Skeletal muscle satellite cell (primary cell): ENCODE measurements around the gene FRMPD4.
"Not testable (repeated sequence)": the region's sequence is repeated elsewhere in the genome, so short reads cannot be mapped to it uniquely, and the experiment has no call there.

Experiments
- H3K27me3 ChIP-seq: 2 replicates; pipeline ENCODE4 v1.7.0; 2013; ENCODE audit warnings: low read length; ENCODE audit not compliant: control insufficient read depth, insufficient read depth
- H3K36me3 ChIP-seq: 2 replicates; pipeline ENCODE4 v1.7.0; 2013; ENCODE audit warnings: mild to moderate bottlenecking, control low read depth, low read length; ENCODE audit not compliant: insufficient read depth
- H3K4me1 ChIP-seq: 2 replicates; pipeline ENCODE4 v1.7.0; 2013; ENCODE audit warnings: low read length; ENCODE audit not compliant: control insufficient read depth, insufficient read depth
- H3K4me2 ChIP-seq: 2 replicates; pipeline ENCODE4 v1.7.0; 2013; ENCODE audit warnings: mild to moderate bottlenecking, low read length
- H3K4me3 ChIP-seq: 2 replicates; pipeline ENCODE4 v1.7.0; 2013; ENCODE audit warnings: low read length
- H3K9ac ChIP-seq: 2 replicates; pipeline ENCODE4 v1.7.0; 2013; ENCODE audit warnings: mild to moderate bottlenecking, low read depth, low read length, moderate library complexity
- H3K9me3 ChIP-seq: replicated peaks from 2 replicates; pipeline ENCODE4 v1.7.0; 2013; ENCODE audit warnings: mild to moderate bottlenecking, control low read depth, low read length

The FRMPD4 gene

GRCh38 chrX:12488220-12488619 lies 349.9 kb downstream of the FRMPD4 start:
- no peaks in the 10 kb centered on the region for H3K9me3 ChIP-seq
- peaks cover 6% of the 10 kb centered on the region for H3K4me1 ChIP-seq
- no peak overlapping the region for H3K9ac ChIP-seq
- H3K4me2 ChIP-seq = no peak overlapping the region
- no peaks in the 10 kb centered on the region for H3K36me3 ChIP-seq
- no peak overlapping the region for H3K4me3 ChIP-seq
- H3K27me3 ChIP-seq = no peaks in the 10 kb centered on the region

GRCh38 chrX:12488771-12489170 lies 350.5 kb downstream of the FRMPD4 start:
- Histone ChIP-seq H3K9ac (no peak overlapping the region), H3K9me3 (no peaks in the 10 kb centered on the region), H3K4me1 (peaks cover 6% of the 10 kb centered on the region), H3K4me2 (no peak overlapping the region), H3K36me3 (no peaks in the 10 kb centered on the region), H3K4me3 (no peak overlapping the region), H3K27me3 (no peaks in the 10 kb centered on the region)

GRCh38 chrX:12489341-12489740 lies 351.1 kb downstream of the FRMPD4 start:
- Histone ChIP-seq H3K4me2 (no peak overlapping the region), H3K36me3 (no peaks in the 10 kb centered on the region), H3K4me3 (no peak overlapping the region), H3K4me1 (peaks cover 6% of the 10 kb centered on the region), H3K9me3 (no peaks in the 10 kb centered on the region), H3K27me3 (no peaks in the 10 kb centered on the region), H3K9ac (no peak overlapping the region)

DNA sequence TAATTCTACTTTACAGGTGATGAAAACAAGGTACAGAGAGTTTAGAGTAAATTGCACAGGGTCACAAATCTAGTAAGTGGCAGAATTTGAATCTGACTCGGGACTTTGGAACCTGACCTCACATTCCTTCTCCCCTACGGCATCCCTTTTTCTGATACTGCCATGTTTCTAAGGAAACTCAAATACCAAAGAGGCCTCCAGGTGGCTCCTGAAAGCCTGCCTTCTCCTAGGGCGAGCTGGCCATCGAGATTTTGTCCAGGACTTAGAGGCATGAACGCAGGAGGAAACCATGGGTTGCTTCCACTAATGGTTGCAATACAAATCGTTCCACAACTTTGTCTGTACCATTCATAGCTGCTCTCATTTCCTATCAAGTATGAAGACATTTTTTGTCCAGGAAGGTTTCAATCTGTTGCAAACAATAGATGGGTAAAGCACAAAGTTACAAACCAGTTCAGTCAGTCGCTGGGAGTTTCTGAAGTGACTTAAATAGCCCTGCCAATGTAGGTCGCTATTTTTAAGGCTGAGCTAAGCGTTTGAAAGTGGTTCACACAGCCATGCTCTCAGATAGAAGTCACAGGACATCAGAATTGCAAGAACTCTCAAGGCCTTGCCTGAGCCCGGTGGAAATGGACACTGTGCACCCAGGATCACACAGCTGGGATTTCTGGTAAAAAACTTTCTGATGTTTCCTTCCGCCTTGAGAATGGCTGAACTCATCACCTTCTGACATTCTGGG lies 356.3 kb downstream of the FRMPD4 start:
- Histone ChIP-seq H3K9ac (no peak overlapping the region), H3K27me3 (no peaks in the 10 kb centered on the region), H3K9me3 (no peaks in the 10 kb centered on the region), H3K4me3 (no peak overlapping the region), H3K36me3 (no peaks in the 10 kb centered on the region), H3K4me2 (no peak overlapping the region), H3K4me1 (no peaks in the 10 kb centered on the region)

DNA sequence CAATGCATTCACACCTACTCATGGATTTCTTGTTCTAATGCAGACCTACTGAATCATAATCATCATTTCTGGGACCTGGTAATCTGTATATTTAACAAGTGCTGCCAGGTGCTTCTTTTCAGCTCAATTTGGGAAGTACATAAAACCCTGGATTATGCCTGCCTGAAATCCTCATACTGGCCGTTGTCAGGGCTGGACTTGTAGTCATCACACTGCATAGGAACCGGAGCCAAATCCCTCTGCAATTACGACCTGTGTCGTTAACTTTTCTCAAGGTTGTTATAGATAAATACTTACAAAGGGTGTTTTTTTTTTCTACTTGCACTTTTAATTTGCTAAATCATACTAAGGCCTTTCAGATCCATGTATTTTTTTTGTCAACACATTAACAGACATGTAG lies 358.1 kb downstream of the FRMPD4 start:
- Histone ChIP-seq H3K4me3 (no peak overlapping the region), H3K4me2 (no peak overlapping the region), H3K27me3 (no peaks in the 10 kb centered on the region), H3K9me3 (no peaks in the 10 kb centered on the region), H3K4me1 (no peaks in the 10 kb centered on the region), H3K9ac (no peak overlapping the region), H3K36me3 (no peaks in the 10 kb centered on the region)

- Histone ChIP-seq H3K4me3 (no peak overlapping the region), H3K27me3 (no peaks in the 10 kb centered on the region), H3K9me3 (no peaks in the 10 kb centered on the region), H3K4me2 (no peak overlapping the region), H3K4me1 (no peaks in the 10 kb centered on the region), H3K9ac (no peak overlapping the region), H3K36me3 (no peaks in the 10 kb centered on the region)
Measured at GRCh38 chrX:12497832-12498591, 359.7 kb downstream of the FRMPD4 start.

- Histone ChIP-seq H3K4me3 (no peak overlapping the region), H3K36me3 (no peaks in the 10 kb centered on the region), H3K4me1 (no peaks in the 10 kb centered on the region), H3K9me3 (no peaks in the 10 kb centered on the region), H3K27me3 (no peaks in the 10 kb centered on the region), H3K4me2 (no peak overlapping the region), H3K9ac (no peak overlapping the region)
Measured at GRCh38 chrX:12505127-12505526, 366.9 kb downstream of the FRMPD4 start.

DNA sequence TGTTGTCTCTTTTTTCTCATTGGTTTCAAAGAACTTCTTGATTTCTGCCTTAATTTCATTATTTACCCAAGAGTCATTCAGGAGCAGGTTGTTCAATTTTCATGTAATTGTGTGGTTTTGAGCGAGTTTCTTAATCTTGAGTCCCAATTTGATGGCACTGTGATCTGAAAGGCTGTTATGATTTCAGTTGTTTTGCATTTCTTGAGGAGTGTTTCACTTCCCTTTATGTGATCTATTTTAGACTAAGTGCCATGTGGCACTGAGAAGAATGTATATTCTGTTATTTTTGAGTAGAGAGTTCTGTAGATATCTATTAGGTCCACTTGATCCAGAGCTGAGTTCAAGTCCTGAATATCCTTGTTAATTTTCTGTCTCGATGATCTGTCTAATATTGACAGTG lies 377.1 kb downstream of the FRMPD4 start:
- H3K9ac ChIP-seq, H3K4me3 ChIP-seq, H3K36me3 ChIP-seq, H3K4me2 ChIP-seq, H3K4me1 ChIP-seq, H3K9me3 ChIP-seq, H3K27me3 ChIP-seq: not testable (repeated sequence)

DNA sequence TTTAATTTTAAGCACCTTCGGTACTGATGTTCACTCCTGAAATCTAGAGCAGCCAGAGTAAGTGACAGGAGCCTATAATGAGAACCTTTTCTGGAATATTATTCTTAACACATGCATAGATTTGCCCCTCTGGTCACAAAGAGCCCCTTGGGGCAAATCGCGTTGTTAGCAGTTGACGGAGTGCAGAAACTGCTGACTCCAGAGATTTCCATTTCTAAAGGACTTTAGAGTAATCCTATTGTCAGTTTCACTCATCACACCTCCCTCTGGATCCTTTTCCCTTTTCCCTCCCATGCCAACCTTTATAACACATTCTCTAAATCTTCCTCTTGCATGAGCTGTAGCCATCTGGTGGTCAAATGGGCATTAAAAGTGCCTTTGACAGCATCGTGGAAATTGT lies 388.0 kb downstream of the FRMPD4 start:
- H3K36me3 ChIP-seq = no peaks in the 10 kb centered on the region
- H3K9me3 ChIP-seq = no peaks in the 10 kb centered on the region
- H3K9ac ChIP-seq = no peak overlapping the region
- no peak overlapping the region for H3K4me2 ChIP-seq
- no peak overlapping the region for H3K4me3 ChIP-seq
- no peaks in the 10 kb centered on the region for H3K4me1 ChIP-seq
- no peaks in the 10 kb centered on the region for H3K27me3 ChIP-seq

GRCh38 chrX:12538096-12538495 lies 399.8 kb downstream of the FRMPD4 start:
- H3K9ac ChIP-seq, H3K4me2 ChIP-seq, H3K27me3 ChIP-seq, H3K4me3 ChIP-seq, H3K9me3 ChIP-seq, H3K36me3 ChIP-seq, H3K4me1 ChIP-seq: not testable (repeated sequence)

- not testable (repeated sequence) for H3K27me3 ChIP-seq, H3K4me1 ChIP-seq, H3K4me3 ChIP-seq, H3K36me3 ChIP-seq, H3K9me3 ChIP-seq, H3K4me2 ChIP-seq, H3K9ac ChIP-seq
Measured at GRCh38 chrX:12542251-12542650, 404.0 kb downstream of the FRMPD4 start.

- no peaks in the 10 kb centered on the region for H3K4me1 ChIP-seq
- H3K27me3 ChIP-seq = no peaks in the 10 kb centered on the region
- no peak overlapping the region for H3K4me3 ChIP-seq
- H3K36me3 ChIP-seq = no peaks in the 10 kb centered on the region
- no peaks in the 10 kb centered on the region for H3K9me3 ChIP-seq
- no peak overlapping the region for H3K4me2 ChIP-seq
- no peak overlapping the region for H3K9ac ChIP-seq
Measured at GRCh38 chrX:12548341-12548740, 410.1 kb downstream of the FRMPD4 start.
